Measurements from ENCODE around the gene MYH15.

The MYH15 gene

GRCh38 chr3:108472001-108472591, 38.3 kb downstream of the MYH15 start:
- peak; percentile 40 for DNase-seq (ENCODE audit: low read depth, low spot score)

- DNase-seq (ENCODE audit: low read depth, low spot score), result no peak
These were observed 39.0 kb downstream of the MYH15 start for GRCh38 chr3:108471426-108471825.

- DNase-seq (ENCODE audit: low read depth, low spot score), result no peak
These were observed 41.3 kb downstream of the MYH15 start for GRCh38 chr3:108469126-108469525.

GRCh38 chr3:108468577-108468976, 41.8 kb downstream of the MYH15 start:
- DNase-seq (ENCODE audit: low read depth, low spot score), result no peak

GRCh38 chr3:108462899-108463298, 47.5 kb downstream of the MYH15 start:
- no peak for DNase-seq (ENCODE audit: low read depth, low spot score)

GRCh38 chr3:108461661-108462111, 48.7 kb downstream of the MYH15 start:
- no peak for DNase-seq (ENCODE audit: low read depth, low spot score)

- DNase-seq (ENCODE audit: low read depth, low spot score), result no peak
These were observed 51.2 kb downstream of the MYH15 start for GRCh38 chr3:108459225-108459624.

GRCh38 chr3:108455212-108455705, 55.1 kb downstream of the MYH15 start:
- DNase-seq (ENCODE audit: low read depth, low spot score), result no peak

GRCh38 chr3:108453565-108453964, 56.8 kb downstream of the MYH15 start:
- DNase-seq (ENCODE audit: low read depth, low spot score), result no peak

- no peak for DNase-seq (ENCODE audit: low read depth, low spot score)
These were observed 60.0 kb downstream of the MYH15 start for GRCh38 chr3:108450444-108450843.

GRCh38 chr3:108448593-108448992, 61.8 kb downstream of the MYH15 start:
- DNase-seq (ENCODE audit: low read depth, low spot score), result no peak

- DNase-seq (ENCODE audit: low read depth, low spot score), result no peak
These were observed 63.1 kb downstream of the MYH15 start for GRCh38 chr3:108447096-108447847.

GRCh38 chr3:108442281-108442680, 68.1 kb downstream of the MYH15 start:
- no peak for DNase-seq (ENCODE audit: low read depth, low spot score)

GRCh38 chr3:108441518-108441917, 68.9 kb downstream of the MYH15 start:
- no peak for DNase-seq (ENCODE audit: low read depth, low spot score)

GRCh38 chr3:108441071-108441507, 69.3 kb downstream of the MYH15 start:
- no peak for DNase-seq (ENCODE audit: low read depth, low spot score)

GRCh38 chr3:108438542-108438941, 71.9 kb downstream of the MYH15 start:
- DNase-seq (ENCODE audit: low read depth, low spot score), result no peak

- DNase-seq (ENCODE audit: low read depth, low spot score), result no peak
These were observed 73.0 kb downstream of the MYH15 start for GRCh38 chr3:108437439-108437838.

- DNase-seq (ENCODE audit: low read depth, low spot score), result no peak
These were observed 76.5 kb downstream of the MYH15 start for GRCh38 chr3:108433928-108434327.

- no peak for DNase-seq (ENCODE audit: low read depth, low spot score)
These were observed 78.0 kb downstream of the MYH15 start for GRCh38 chr3:108432431-108432830.

GRCh38 chr3:108430540-108430939, 79.9 kb downstream of the MYH15 start:
- no peak for DNase-seq (ENCODE audit: low read depth, low spot score)

- no peak for DNase-seq (ENCODE audit: low read depth, low spot score)
These were observed 81.8 kb downstream of the MYH15 start for GRCh38 chr3:108428586-108428985.

GRCh38 chr3:108420926-108421325, 89.5 kb downstream of the MYH15 start:
- no peak for DNase-seq (ENCODE audit: low read depth, low spot score)

All from smooth muscle cell of the brain vasculature (primary cell).